HepG2 (cell line): Measurements from ENCODE around the gene VEGFA. TPM values are rescaled to one million over a fixed set of nuclear protein-coding genes. Genes with fewer than 3 reads are reported as not detected.

Experiments used
- ATAC-seq: fragments of 200-7000 bp; cut with Tn5 transposase; 3 replicates; pipeline ENCODE4 v1.9.1; 2020; ENCODE audit warnings: mild to moderate bottlenecking, moderate library complexity
- BruUV-seq: library from RNA; stranded (reverse); fragments of 400-500 nt; replicated peaks from 2 replicates; lab custom pipeline; 2021; lab: Mats Ljungman, UMichigan
- CTCF ChIA-PET: fragments of 300-600 bp; formaldehyde crosslinking; extraction: SDS; loops from one replicate; lab custom pipeline; 2021; ENCODE audit warnings: low total read pairs, inconsistent platforms, low intra/inter-chr PET ratio; lab: Yijun Ruan, JAX
- POLR2A ChIA-PET: fragments of 350-600 bp; sonication (Branson Sonifier 250); formaldehyde crosslinking; loops from one replicate; lab custom pipeline; 2020; ENCODE audit warnings: antibody characterized with exemption, inconsistent platforms; lab: Yijun Ruan, JAX
- DNase-seq: peaks from one replicate; pipeline ENCODE4 v3.0.0-alpha.2; 2015; ENCODE audit warnings: low spot score
- FAIRE-seq: peaks from 3 replicates; lab custom pipeline; 2011; peaks lifted over from hg19 to GRCh38; lab: Jason Lieb, UNC
- H2AFZ ChIP-seq: one replicate; pipeline ENCODE4 v1.6.1; 2011; ENCODE audit warnings: low read length, inconsistent platforms
- H3K27ac ChIP-seq: fragments of 300-600 bp; 3 replicates; pipeline ENCODE4 v1.8.0; 2011; ENCODE audit warnings: mixed run types, mild to moderate bottlenecking, mixed read lengths, low read length, inconsistent platforms; ENCODE audit not compliant: insufficient read depth; ENCODE audit errors: extremely low read length
- H3K27me3 ChIP-seq, 2 experiments: fragments of 200-600 bp in 1 of 2; 2 replicates in 1 of 2; 3 replicates in 1 of 2; pipeline versions ENCODE4 v1.6.0 to v1.8.0; 2011; ENCODE audit warnings: low read length in 2 of 2, mild to moderate bottlenecking in 2 of 2, moderate library complexity in 2 of 2, inconsistent platforms in 1 of 2; ENCODE audit not compliant: insufficient read depth in 2 of 2, control insufficient read depth in 1 of 2
- H3K36me3 ChIP-seq, 2 experiments: fragments of 200-600 bp in 1 of 2; replicated peaks in 1 of 2; 2 replicates in 1 of 2; 3 replicates in 1 of 2; pipeline versions ENCODE4 v1.5.1 to v1.8.0; 2011; ENCODE audit warnings: low read length in 2 of 2, inconsistent platforms in 1 of 2; ENCODE audit not compliant: insufficient read depth in 2 of 2, control insufficient read depth in 1 of 2
- H3K4me1 ChIP-seq: 2 replicates; pipeline ENCODE4 v1.5.1; 2012; ENCODE audit warnings: low read length, inconsistent platforms; ENCODE audit not compliant: insufficient read depth
- H3K4me2 ChIP-seq: 2 replicates; pipeline ENCODE4 v1.6.0; 2011; ENCODE audit warnings: low read depth, low read length, inconsistent platforms
- H3K4me3 ChIP-seq, 3 experiments: fragments of 200-600 bp in 1 of 3; sonication (generic), shearing (Covaris generic) in 1 of 3; replicated peaks in 1 of 3; 2 replicates each; pipeline ENCODE4 v1.5.1; 2011 to 2016; ENCODE audit warnings: low read length in 3 of 3, inconsistent platforms in 2 of 3, low read depth in 2 of 3, mild to moderate bottlenecking in 2 of 3, control low read depth in 1 of 3, mixed read lengths in 1 of 3; ENCODE audit not compliant: insufficient read depth in 1 of 3
- H3K79me2 ChIP-seq: one replicate; pipeline ENCODE4 v1.6.1; 2011; ENCODE audit warnings: low read length, inconsistent platforms; ENCODE audit not compliant: insufficient read depth
- H3K9ac ChIP-seq: 2 replicates; pipeline ENCODE4 v1.6.0; 2011; ENCODE audit warnings: mild to moderate bottlenecking, low read depth, low read length, inconsistent platforms; ENCODE audit not compliant: insufficient read depth
- H3K9me3 ChIP-seq: 2 replicates; pipeline ENCODE4 v1.5.1; 2012; ENCODE audit warnings: mild to moderate bottlenecking, low read length
- H4K20me1 ChIP-seq: 2 replicates; pipeline ENCODE4 v1.6.0; 2011; ENCODE audit warnings: inconsistent platforms, mild to moderate bottlenecking, low read length, moderate library complexity; ENCODE audit not compliant: insufficient read depth
- MEIS1 ChIP-seq: sonication (generic); formaldehyde crosslinking; IDR thresholded peaks from 2 replicates; pipeline ENCODE4 v1.9.0; 2021; ENCODE audit warnings: mild to moderate bottlenecking, missing genetic modification reagents, moderate library complexity, borderline replicate concordance
- NCOR1 ChIP-seq: fragments of 200-600 bp; sonication (generic); IDR thresholded peaks from 2 replicates; pipeline ENCODE4 v1.7.0; 2017; ENCODE audit warnings: antibody characterized with exemption, low read length, borderline replicate concordance
- PITX1 ChIP-seq: sonication (generic); formaldehyde crosslinking; IDR thresholded peaks from 2 replicates; pipeline ENCODE4 v1.5.1; 2020; ENCODE audit warnings: mild to moderate bottlenecking, missing genetic modification reagents
- REPIN1 ChIP-seq: sonication (generic); formaldehyde crosslinking; IDR thresholded peaks from 2 replicates; pipeline ENCODE4 v1.8.0; 2022; ENCODE audit warnings: missing genetic modification reagents, low read depth, mild to moderate bottlenecking, borderline replicate concordance
- SMAD1 ChIP-seq: sonication (generic); formaldehyde crosslinking; IDR thresholded peaks from 2 replicates; pipeline ENCODE4 v1.4.0; 2020; ENCODE audit warnings: missing genetic modification reagents, low read depth, mild to moderate bottlenecking, borderline replicate concordance
- ZEB1 ChIP-seq: IDR thresholded peaks from 2 replicates; pipeline ENCODE4 v1.6.1; 2012; ENCODE audit warnings: mild to moderate bottlenecking, low read depth, inconsistent platforms; ENCODE audit not compliant: insufficient replicate concordance
- ZFP82 ChIP-seq: sonication (generic); formaldehyde crosslinking; IDR thresholded peaks from 2 replicates; pipeline ENCODE4 v1.5.1; 2020; ENCODE audit warnings: mild to moderate bottlenecking, missing genetic modification reagents, borderline replicate concordance
- ZNF343 ChIP-seq: sonication (generic); formaldehyde crosslinking; IDR thresholded peaks from 2 replicates; pipeline ENCODE4 v1.4.0; 2020; ENCODE audit warnings: mild to moderate bottlenecking, missing genetic modification reagents
- ZNF605 ChIP-seq: sonication (generic); formaldehyde crosslinking; IDR thresholded peaks from 2 replicates; pipeline ENCODE4 v1.8.0; 2022; ENCODE audit warnings: mild to moderate bottlenecking, missing genetic modification reagents
- ZNF878 ChIP-seq: sonication (generic); formaldehyde crosslinking; IDR thresholded peaks from 2 replicates; pipeline ENCODE4 v1.8.1; 2023; ENCODE audit warnings: mild to moderate bottlenecking, missing genetic modification reagents, moderate library complexity
- WGBS: methylation state at CpG from one replicate; pipeline ENCODE4 v1.1.6; 2017; ENCODE audit warnings: low lambda C conversion rate; 5-methylcytosine and 5-hydroxymethylcytosine counted together
- in situ Hi-C: cut with HindIII; loops from 2 replicates; pipeline ENCODE4 v1.10.0; 2017; ENCODE audit warnings: low pct_unique_long_range_greater_than_20kb; ENCODE audit not compliant: extremely low pct_ligation_motif_present
- intact Hi-C: fragments of 100-400 bp; cut with micrococcal nuclease; formaldehyde crosslinking; loops from one replicate; pipeline ENCODE4 v1.10.0; 2022; ENCODE audit not compliant: unreplicated experiment
- polyA plus RNA-seq, 8 experiments: library from polyadenylated mRNA; depleted of rRNA in 3 of 8; stranded (reverse) in 7 of 8; unstranded in 1 of 8; fragments of >200 nt; fragmentation: Illumina TruSeq in 4 of 8; extraction: Trizol in 4 of 8; gene quantifications; 2 replicates each; pipeline versions ENCODE4 v1.2.1 to v1.2.3, GENCODE V29; 2011 to 2016; ENCODE audit warnings: low read depth in 4 of 8, missing spikeins in 1 of 8, mixed read lengths in 1 of 8; ENCODE audit not compliant: insufficient read depth in 1 of 8
- total RNA-seq, 5 experiments: library from RNA; depleted of rRNA; stranded (reverse); fragments of >200 nt; fragmentation: Illumina TruSeq; extraction: Trizol; gene quantifications; 2 replicates each; pipeline ENCODE4 v1.2.3, GENCODE V29; 2016; ENCODE audit warnings: low read depth in 1 of 5
- TF ChIP-seq, protein P1 (sequence below), 2 experiments: sonication (generic) in 1 of 2; formaldehyde crosslinking in 1 of 2; IDR thresholded peaks; 2 replicates each; pipeline versions ENCODE4 v1.4.0 to v1.6.1; 2018 to 2020; ENCODE audit warnings: missing genetic modification reagents in 2 of 2, borderline replicate concordance in 1 of 2, low read depth in 1 of 2, mild to moderate bottlenecking in 1 of 2, missing biosample characterization in 1 of 2
- TF ChIP-seq, protein P2 (sequence below): sonication (generic); formaldehyde crosslinking; IDR thresholded peaks from 2 replicates; pipeline ENCODE4 v1.4.0; 2020; ENCODE audit warnings: missing genetic modification reagents, mild to moderate bottlenecking, borderline replicate concordance
- TF ChIP-seq, protein P3 (sequence below): IDR thresholded peaks from 2 replicates; pipeline ENCODE4 v1.6.1; 2016; ENCODE audit warnings: low read depth
- TF ChIP-seq, protein P4 (sequence below): sonication (generic); formaldehyde crosslinking; IDR thresholded peaks from 2 replicates; pipeline ENCODE4 v1.5.0; 2020; ENCODE audit warnings: missing genetic modification reagents

The VEGFA gene
- total and polyA plus RNA-seq, 2 of the 13 experiments (the other 11 are each of a cell fraction or from before 2014, with no cell fraction given) = 68.1 to 629 TPM

DNA sequence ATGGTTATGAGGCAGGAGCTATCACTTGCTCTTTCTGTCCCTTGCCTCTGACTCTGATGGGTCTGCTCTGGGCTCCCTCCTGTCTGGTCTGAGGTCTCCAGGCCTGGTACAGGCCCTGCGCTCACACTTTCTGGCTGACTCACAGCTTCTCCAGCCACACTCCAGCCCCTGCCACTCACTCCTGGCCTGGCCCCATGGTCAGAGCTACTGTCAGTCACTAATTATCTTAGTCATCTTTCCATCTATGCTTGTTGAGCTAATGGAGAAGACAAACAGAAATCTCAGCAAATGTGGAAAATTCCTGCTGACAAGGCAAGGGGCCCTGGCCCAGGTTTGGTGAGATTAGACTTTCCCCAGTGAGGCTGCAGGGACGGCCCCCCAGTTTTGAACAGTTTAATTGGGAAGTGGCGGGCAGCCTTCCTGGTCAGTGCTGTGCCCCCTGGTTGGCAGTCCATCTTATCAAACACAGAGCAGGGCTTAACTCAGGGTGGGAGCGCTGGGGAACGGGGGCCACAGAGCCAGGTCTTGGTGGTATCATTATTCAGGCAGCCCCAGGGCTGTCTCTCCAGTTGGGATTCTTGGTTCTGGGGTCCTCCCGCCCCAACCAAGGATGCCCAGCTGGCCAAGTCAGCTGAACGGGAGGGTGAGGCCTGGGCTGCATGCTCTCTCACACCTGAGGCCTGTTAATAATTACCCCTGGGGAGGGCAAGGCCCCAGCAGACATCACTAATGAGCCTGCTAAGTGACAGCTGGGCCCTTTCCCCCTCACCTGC, 63.4 kb downstream of the VEGFA start:
- Histone ChIP-seq H3K36me3 (no peaks in the 10 kb centered on the region), H3K79me2 (no peaks in the 10 kb centered on the region), H3K27ac (no peak overlapping the region), H4K20me1 (no peaks in the 10 kb centered on the region), H3K27me3 (peaks cover 9 to 72% of the 10 kb centered on the region in 2 experiments), H3K9me3 (no peaks in the 10 kb centered on the region), H3K4me2 (peak overlapping the region; percentile 2; the same call in 1 of the 2 replicates), H3K4me3 (no peak overlapping the region), H3K9ac (no peak overlapping the region), H3K4me1 (peaks cover 63% of the 10 kb centered on the region), H2AFZ (no peak overlapping the region)
- peak; percentile 88 for ATAC-seq
- ChIA-PET POLR2A (interaction anchor here (0.8 to 2.4 kb wide), 5 partner anchors 9 to 84 kb away, joined by 3 to 14 read pairs (median 4); partner anchors contain the start of gene VEGFA), CTCF (no interaction called here)
- in situ Hi-C loops (no loop called here), intact Hi-C loops (no loop called here)
- BruUV-seq = no TSS peak
- peak; percentile 43 for FAIRE-seq
- 17% methylated on average over 4 of the region's 7 CpGs for WGBS
- DNase-seq = peak; percentile 60
- 0 out of 2 replicates have a peak, but pooled peaks have one; percentile 37 for TF ChIP-seq ZNF343 (CRISPR knock-in tag)
- peak; percentile 38; the same call in 1 of the 2 replicates for TF ChIP-seq PITX1 (CRISPR knock-in tag)
- TF ChIP-seq ZEB1 = peak; percentile 60
- no peak for TF ChIP-seq ZFP82
- TF ChIP-seq, protein P1, sequence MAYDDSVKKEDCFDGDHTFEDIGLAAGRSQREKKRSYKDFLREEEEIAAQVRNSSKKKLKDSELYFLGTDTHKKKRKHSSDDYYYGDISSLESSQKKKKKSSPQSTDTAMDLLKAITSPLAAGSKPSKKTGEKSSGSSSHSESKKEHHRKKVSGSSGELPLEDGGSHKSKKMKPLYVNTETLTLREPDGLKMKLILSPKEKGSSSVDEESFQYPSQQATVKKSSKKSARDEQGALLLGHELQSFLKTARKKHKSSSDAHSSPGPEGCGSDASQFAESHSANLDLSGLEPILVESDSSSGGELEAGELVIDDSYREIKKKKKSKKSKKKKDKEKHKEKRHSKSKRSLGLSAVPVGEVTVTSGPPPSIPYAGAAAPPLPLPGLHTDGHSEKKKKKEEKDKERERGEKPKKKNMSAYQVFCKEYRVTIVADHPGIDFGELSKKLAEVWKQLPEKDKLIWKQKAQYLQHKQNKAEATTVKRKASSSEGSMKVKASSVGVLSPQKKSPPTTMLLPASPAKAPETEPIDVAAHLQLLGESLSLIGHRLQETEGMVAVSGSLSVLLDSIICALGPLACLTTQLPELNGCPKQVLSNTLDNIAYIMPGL (CRISPR knock-in tag; IDR thresholded peaks at IDR 0.05; ENCODE audit: borderline replicate concordance in 1 of 2, low read depth in 1 of 2) = 0 out of 4 replicates have a peak, but pooled peaks of 1 of the 2 experiments have one; percentile 14
- peak; percentile 76; the same call in 1 of the 2 replicates for TF ChIP-seq ZNF878
- TF ChIP-seq SMAD1 (CRISPR knock-in tag) = no peak
- TF ChIP-seq MEIS1 (CRISPR knock-in tag) = peak; percentile 87; the same call in 1 of the 2 replicates
- TF ChIP-seq, protein P2, sequence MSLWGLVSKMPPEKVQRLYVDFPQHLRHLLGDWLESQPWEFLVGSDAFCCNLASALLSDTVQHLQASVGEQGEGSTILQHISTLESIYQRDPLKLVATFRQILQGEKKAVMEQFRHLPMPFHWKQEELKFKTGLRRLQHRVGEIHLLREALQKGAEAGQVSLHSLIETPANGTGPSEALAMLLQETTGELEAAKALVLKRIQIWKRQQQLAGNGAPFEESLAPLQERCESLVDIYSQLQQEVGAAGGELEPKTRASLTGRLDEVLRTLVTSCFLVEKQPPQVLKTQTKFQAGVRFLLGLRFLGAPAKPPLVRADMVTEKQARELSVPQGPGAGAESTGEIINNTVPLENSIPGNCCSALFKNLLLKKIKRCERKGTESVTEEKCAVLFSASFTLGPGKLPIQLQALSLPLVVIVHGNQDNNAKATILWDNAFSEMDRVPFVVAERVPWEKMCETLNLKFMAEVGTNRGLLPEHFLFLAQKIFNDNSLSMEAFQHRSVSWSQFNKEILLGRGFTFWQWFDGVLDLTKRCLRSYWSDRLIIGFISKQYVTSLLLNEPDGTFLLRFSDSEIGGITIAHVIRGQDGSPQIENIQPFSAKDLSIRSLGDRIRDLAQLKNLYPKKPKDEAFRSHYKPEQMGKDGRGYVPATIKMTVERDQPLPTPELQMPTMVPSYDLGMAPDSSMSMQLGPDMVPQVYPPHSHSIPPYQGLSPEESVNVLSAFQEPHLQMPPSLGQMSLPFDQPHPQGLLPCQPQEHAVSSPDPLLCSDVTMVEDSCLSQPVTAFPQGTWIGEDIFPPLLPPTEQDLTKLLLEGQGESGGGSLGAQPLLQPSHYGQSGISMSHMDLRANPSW = no peak
- TF ChIP-seq, protein P3, sequence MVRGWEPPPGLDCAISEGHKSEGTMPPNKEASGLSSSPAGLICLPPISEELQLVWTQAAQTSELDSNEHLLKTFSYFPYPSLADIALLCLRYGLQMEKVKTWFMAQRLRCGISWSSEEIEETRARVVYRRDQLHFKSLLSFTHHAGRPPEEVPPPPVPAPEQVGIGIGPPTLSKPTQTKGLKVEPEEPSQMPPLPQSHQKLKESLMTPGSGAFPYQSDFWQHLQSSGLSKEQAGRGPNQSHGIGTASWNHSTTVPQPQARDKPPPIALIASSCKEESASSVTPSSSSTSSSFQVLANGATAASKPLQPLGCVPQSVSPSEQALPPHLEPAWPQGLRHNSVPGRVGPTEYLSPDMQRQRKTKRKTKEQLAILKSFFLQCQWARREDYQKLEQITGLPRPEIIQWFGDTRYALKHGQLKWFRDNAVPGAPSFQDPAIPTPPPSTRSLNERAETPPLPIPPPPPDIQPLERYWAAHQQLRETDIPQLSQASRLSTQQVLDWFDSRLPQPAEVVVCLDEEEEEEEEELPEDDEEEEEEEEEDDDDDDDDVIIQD = 0 out of 2 replicates have a peak, but pooled peaks have one; percentile 20
- TF ChIP-seq ZNF605 (CRISPR knock-in tag) = peak; percentile 50; the same call in 1 of the 2 replicates
- no peak for TF ChIP-seq REPIN1 (CRISPR knock-in tag)
- TF ChIP-seq, protein P4, sequence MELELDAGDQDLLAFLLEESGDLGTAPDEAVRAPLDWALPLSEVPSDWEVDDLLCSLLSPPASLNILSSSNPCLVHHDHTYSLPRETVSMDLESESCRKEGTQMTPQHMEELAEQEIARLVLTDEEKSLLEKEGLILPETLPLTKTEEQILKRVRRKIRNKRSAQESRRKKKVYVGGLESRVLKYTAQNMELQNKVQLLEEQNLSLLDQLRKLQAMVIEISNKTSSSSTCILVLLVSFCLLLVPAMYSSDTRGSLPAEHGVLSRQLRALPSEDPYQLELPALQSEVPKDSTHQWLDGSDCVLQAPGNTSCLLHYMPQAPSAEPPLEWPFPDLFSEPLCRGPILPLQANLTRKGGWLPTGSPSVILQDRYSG = no peak
- no peak for TF ChIP-seq NCOR1
